ENCODE measurements around the gene NAALADL2.
"Not testable (repeated sequence)": the region's sequence is repeated elsewhere in the genome, so short reads cannot be mapped to it uniquely, and the experiment has no call there.

DNA sequence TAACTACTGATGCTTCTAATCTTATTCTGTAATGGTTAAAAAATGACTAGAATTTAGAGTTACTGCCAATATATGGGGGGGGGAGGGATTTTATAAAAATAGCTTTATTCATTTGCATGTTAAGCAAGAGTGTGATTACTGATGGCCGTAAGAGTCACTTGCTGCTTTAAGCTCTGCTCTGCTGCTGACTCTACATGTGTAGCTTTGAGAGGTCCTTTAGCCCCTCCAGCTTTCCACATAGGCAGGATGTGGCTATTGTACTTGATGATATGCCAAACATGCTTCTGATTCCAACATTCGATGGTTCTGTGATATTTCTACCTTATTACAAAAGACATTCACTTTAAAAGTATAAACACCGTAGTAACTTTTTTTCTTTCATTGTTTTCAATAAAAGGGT is 511.3 kb downstream of the NAALADL2 start:
- TF ChIP-seq, protein P1, sequence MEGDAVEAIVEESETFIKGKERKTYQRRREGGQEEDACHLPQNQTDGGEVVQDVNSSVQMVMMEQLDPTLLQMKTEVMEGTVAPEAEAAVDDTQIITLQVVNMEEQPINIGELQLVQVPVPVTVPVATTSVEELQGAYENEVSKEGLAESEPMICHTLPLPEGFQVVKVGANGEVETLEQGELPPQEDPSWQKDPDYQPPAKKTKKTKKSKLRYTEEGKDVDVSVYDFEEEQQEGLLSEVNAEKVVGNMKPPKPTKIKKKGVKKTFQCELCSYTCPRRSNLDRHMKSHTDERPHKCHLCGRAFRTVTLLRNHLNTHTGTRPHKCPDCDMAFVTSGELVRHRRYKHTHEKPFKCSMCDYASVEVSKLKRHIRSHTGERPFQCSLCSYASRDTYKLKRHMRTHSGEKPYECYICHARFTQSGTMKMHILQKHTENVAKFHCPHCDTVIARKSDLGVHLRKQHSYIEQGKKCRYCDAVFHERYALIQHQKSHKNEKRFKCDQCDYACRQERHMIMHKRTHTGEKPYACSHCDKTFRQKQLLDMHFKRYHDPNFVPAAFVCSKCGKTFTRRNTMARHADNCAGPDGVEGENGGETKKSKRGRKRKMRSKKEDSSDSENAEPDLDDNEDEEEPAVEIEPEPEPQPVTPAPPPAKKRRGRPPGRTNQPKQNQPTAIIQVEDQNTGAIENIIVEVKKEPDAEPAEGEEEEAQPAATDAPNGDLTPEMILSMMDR (IDR thresholded peaks at IDR 0.05), result not testable (repeated sequence)
- TF ChIP-seq POLR2A (IDR thresholded peaks at IDR 0.05), result not testable (repeated sequence)
